Esophagus squamous epithelium (tissue), 5 donors: ENCODE measurements around the gene GNRHR. TPM values are rescaled to one million over a fixed set of nuclear protein-coding genes. Genes with fewer than 3 reads are reported as not detected.

ENCODE experiments used
- DNase-seq: peaks from one replicate; lab custom pipeline; 2025; lab: John Stamatoyannopoulos, UW
- H3K27ac ChIP-seq, 4 donors: fragments of 200-600 bp; sonication (generic); one replicate each; pipeline ENCODE4 v1.5.1; 2016 to 2019; ENCODE audit warnings: mild to moderate bottlenecking in 1 of 4
- H3K27me3 ChIP-seq, 4 donors: fragments of 200-600 bp; sonication (generic); 1 replicate in 3 of 4; 2 replicates in 1 of 4; pipeline versions ENCODE4 v1.5.1 to v1.6.0; 2017 to 2021; ENCODE audit warnings: antibody characterized with exemption in 1 of 4
- H3K36me3 ChIP-seq, 3 donors: fragments of 200-600 bp; sonication (generic); one replicate each; pipeline ENCODE4 v1.5.1; 2016 to 2019
- H3K4me1 ChIP-seq, 3 donors: fragments of 200-600 bp; sonication (generic); one replicate each; pipeline ENCODE4 v1.5.1; 2017 to 2019
- H3K4me3 ChIP-seq, 4 donors: fragments of 200-600 bp; sonication (generic); 1 replicate in 3 of 4; 2 replicates in 1 of 4; pipeline ENCODE4 v1.5.1; 2016 to 2019; ENCODE audit warnings: mild to moderate bottlenecking in 2 of 4, moderate library complexity in 1 of 4
- H3K9me3 ChIP-seq, 3 donors: fragments of 200-600 bp; sonication (generic); one replicate each; pipeline ENCODE4 v1.5.1; 2016 to 2019
- CTCF ChIP-seq, 6 experiments: fragments of 450-650 bp in 4 of 6; fragments of 200-600 bp in 2 of 6; sonication (generic) in 2 of 6; IDR thresholded peaks; one replicate each; pipeline ENCODE4 v1.5.1; 2016 to 2019; ENCODE audit warnings: antibody characterized with exemption in 6 of 6, mild to moderate bottlenecking in 4 of 6, moderate library complexity in 4 of 6
- POLR2A ChIP-seq, 4 donors: fragments of 450-650 bp; IDR thresholded peaks; one replicate each; pipeline ENCODE4 v1.6.1; 2017; ENCODE audit warnings: antibody characterized with exemption in 4 of 4, mild to moderate bottlenecking in 4 of 4, moderate library complexity in 3 of 4
- WGBS, 2 donors: methylation state at CpG; one replicate each; pipeline ENCODE4 v1.1.5; 2018; 5-methylcytosine and 5-hydroxymethylcytosine counted together
- intact Hi-C: fragments of 100-400 bp; cut with DNase I; formaldehyde crosslinking; loops from one replicate; pipeline ENCODE4 v1.15.0; 2022
- total RNA-seq, 4 donors: library from RNA; depleted of rRNA; stranded (reverse); fragments of >200 nt; gene quantifications; one replicate each; pipeline ENCODE4 v1.1.0, GENCODE V29; 2016
- donor health status: DM: yes; HTN: yes; CAD: no.

GNRHR gene
- total RNA-seq, 4 donors from 2014 or later = 0.19 to 1.2 (median 0.51) TPM

- Histone ChIP-seq H3K27me3 (no peaks in the 10 kb centered on the region), H3K9me3 (no peaks in the 10 kb centered on the region), H3K4me1 (peaks cover 11 to 34% (median 13%) of the 10 kb centered on the region in 3 donors), H3K27ac (peak overlapping the region in 2 of 4 donors; percentile 97), H3K36me3 (peaks cover 0 to 4% (median 0%) of the 10 kb centered on the region in 3 donors), H3K4me3 (peak overlapping the region in 2 of 4 donors; percentile 88 to 90)
- 86 to 94% methylated on average over 2 of the region's 2 CpGs for WGBS, 2 donors
- intact Hi-C loops = no loop called here
- no peak for DNase-seq
- no peak for TF ChIP-seq CTCF (IDR thresholded peaks at IDR 0.05)
- TF ChIP-seq POLR2A (IDR thresholded peaks at IDR 0.05) = no peak
These were observed 52.0 kb downstream of the GNRHR start for GRCh38 chr4:67702166-67702565.

- WGBS, 2 donors = 4 to 6% methylated on average over 4 of the region's 4 CpGs
- peak overlapping the region; percentile 95 to 98 (median 97) for H3K27ac ChIP-seq
- H3K27me3 ChIP-seq = no peaks in the 10 kb centered on the region
- intact Hi-C loops = no loop called here
- TF ChIP-seq CTCF (IDR thresholded peaks at IDR 0.05) (peak in 2 of 6 experiments; percentile 0 to 1), POLR2A (IDR thresholded peaks at IDR 0.05) (no peak)
- H3K4me1 ChIP-seq = peaks cover 11 to 34% (median 13%) of the 10 kb centered on the region in 3 donors
- no peak for DNase-seq
- peak overlapping the region; percentile 82 to 90 (median 89) for H3K4me3 ChIP-seq
- H3K9me3 ChIP-seq = no peaks in the 10 kb centered on the region
- peaks cover 0 to 8% (median 0%) of the 10 kb centered on the region in 3 donors for H3K36me3 ChIP-seq
These were observed 52.7 kb downstream of the GNRHR start for GRCh38 chr4:67701517-67701850.

- no peaks in the 10 kb centered on the region for H3K27me3 ChIP-seq
- peak within 1 kb of the TSS; percentile 95 to 98 (median 97) for H3K27ac ChIP-seq
- no peaks in the 10 kb centered on the region for H3K9me3 ChIP-seq
- H3K4me3 ChIP-seq = peak within 1 kb of the TSS; percentile 82 to 90 (median 89)
- intact Hi-C loops = no loop called here
- 0% methylated on average over 6 to 24 of the region's 57 CpGs for WGBS, 2 donors
- peaks cover 11 to 34% (median 13%) of the 10 kb centered on the region in 3 donors for H3K4me1 ChIP-seq
- H3K36me3 ChIP-seq = peaks cover 0 to 10% (median 0%) of the 10 kb centered on the region in 3 donors
- TF ChIP-seq CTCF (IDR thresholded peaks at IDR 0.05) (peak; percentile 38 to 54 (median 45)), POLR2A (IDR thresholded peaks at IDR 0.05) (peak in 1 of 4 donors; percentile 76)
- peak; percentile 87 for DNase-seq
These were observed 53.3 kb downstream of the GNRHR start, which contains the start of gene UBA6 for GRCh38 chr4:67700738-67701516. Gene UBA6, minus strand, starts transcription at chr4:67701155. Its CDS starts 36 bp downstream, at chr4:67701119.

- intact Hi-C loops = no loop called here
- H3K4me1 ChIP-seq = peaks cover 11 to 34% (median 13%) of the 10 kb centered on the region in 3 donors
- H3K36me3 ChIP-seq = peaks cover 0 to 16% (median 0%) of the 10 kb centered on the region in 3 donors
- H3K27ac ChIP-seq = peak overlapping the region; percentile 95 to 98 (median 97)
- no peaks in the 10 kb centered on the region for H3K27me3 ChIP-seq
- no peak for TF ChIP-seq CTCF (IDR thresholded peaks at IDR 0.05)
- no peak for TF ChIP-seq POLR2A (IDR thresholded peaks at IDR 0.05)
- peak overlapping the region; percentile 82 to 90 (median 89) for H3K4me3 ChIP-seq
- no peaks in the 10 kb centered on the region for H3K9me3 ChIP-seq
- DNase-seq = no peak
- WGBS, 2 donors = 12 to 14% methylated on average over 7 to 10 of the region's 11 CpGs
These were observed 54.0 kb downstream of the GNRHR start for GRCh38 chr4:67700116-67700737.

- no peak for TF ChIP-seq CTCF (IDR thresholded peaks at IDR 0.05)
- no peak for TF ChIP-seq POLR2A (IDR thresholded peaks at IDR 0.05)
- no peaks in the 10 kb centered on the region for H3K27me3 ChIP-seq
- H3K27ac ChIP-seq = peak overlapping the region in 2 of 4 donors; percentile 97
- intact Hi-C loops = no loop called here
- no peaks in the 10 kb centered on the region for H3K9me3 ChIP-seq
- peaks cover 0 to 20% (median 0%) of the 10 kb centered on the region in 3 donors for H3K36me3 ChIP-seq
- 82 to 92% methylated on average over 18 of the region's 18 CpGs for WGBS, 2 donors
- H3K4me3 ChIP-seq = peak overlapping the region; percentile 82 to 90 (median 89)
- DNase-seq = no peak
- peaks cover 11 to 34% (median 13%) of the 10 kb centered on the region in 3 donors for H3K4me1 ChIP-seq
These were observed 54.6 kb downstream of the GNRHR start for GRCh38 chr4:67699603-67700002.
